ENCODE measurements around the gene PANK3. TPM values are rescaled to one million over a fixed set of nuclear protein-coding genes. Genes with fewer than 3 reads are reported as not detected.

Gene PANK3
- total RNA-seq, 2 donors from 2014 or later: 114 to 190 TPM

- Histone ChIP-seq H3K4me3 (no peak overlapping the region), H3K4me1 (no peaks in the 10 kb centered on the region), H3K36me3 (no peaks in the 10 kb centered on the region), H3K9me3 (no peaks in the 10 kb centered on the region), H3K27ac (no peak overlapping the region), H3K27me3 (no peaks in the 10 kb centered on the region), H3K9ac (ENCODE audit: low read depth in 2 of 2, low read length in 2 of 2) (no peak overlapping the region)
- TF ChIP-seq, protein P1, sequence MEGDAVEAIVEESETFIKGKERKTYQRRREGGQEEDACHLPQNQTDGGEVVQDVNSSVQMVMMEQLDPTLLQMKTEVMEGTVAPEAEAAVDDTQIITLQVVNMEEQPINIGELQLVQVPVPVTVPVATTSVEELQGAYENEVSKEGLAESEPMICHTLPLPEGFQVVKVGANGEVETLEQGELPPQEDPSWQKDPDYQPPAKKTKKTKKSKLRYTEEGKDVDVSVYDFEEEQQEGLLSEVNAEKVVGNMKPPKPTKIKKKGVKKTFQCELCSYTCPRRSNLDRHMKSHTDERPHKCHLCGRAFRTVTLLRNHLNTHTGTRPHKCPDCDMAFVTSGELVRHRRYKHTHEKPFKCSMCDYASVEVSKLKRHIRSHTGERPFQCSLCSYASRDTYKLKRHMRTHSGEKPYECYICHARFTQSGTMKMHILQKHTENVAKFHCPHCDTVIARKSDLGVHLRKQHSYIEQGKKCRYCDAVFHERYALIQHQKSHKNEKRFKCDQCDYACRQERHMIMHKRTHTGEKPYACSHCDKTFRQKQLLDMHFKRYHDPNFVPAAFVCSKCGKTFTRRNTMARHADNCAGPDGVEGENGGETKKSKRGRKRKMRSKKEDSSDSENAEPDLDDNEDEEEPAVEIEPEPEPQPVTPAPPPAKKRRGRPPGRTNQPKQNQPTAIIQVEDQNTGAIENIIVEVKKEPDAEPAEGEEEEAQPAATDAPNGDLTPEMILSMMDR (IDR thresholded peaks at IDR 0.05): no peak
- DNase-seq: no peak
- intact Hi-C loops (cut with DNase I): no loop called here
Measured at GRCh38 chr5:168608821-168609220, 29.7 kb upstream of the PANK3 start.

DNA sequence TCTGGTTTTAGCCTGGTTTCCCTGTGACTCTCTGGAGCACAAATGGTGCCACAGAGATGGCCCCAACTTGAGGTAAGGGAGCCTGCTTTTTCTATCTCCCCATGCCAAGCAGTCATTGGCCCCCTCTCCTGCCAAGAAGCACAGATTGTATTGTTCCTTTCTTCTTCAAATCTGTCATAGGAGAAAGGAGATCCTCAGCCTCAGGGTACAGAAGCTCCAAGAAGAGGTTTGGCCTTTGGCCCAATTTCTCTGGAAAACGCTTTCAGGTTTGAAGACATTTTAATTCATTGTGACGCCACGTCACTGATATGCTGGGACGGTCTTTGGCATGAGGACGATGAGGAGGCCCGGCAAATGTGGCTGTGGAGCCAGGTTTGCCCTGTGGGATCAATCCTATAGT, 29.2 kb upstream of the PANK3 start:
- Histone ChIP-seq H3K36me3 (no peaks in the 10 kb centered on the region), H3K27me3 (no peaks in the 10 kb centered on the region), H3K27ac (no peak overlapping the region), H3K9ac (ENCODE audit: low read depth in 2 of 2, low read length in 2 of 2) (no peak overlapping the region), H3K9me3 (no peaks in the 10 kb centered on the region), H3K4me1 (no peaks in the 10 kb centered on the region), H3K4me3 (no peak overlapping the region)
- intact Hi-C loops (cut with DNase I): no loop called here
- DNase-seq: no peak
- TF ChIP-seq, protein P1 (IDR thresholded peaks at IDR 0.05): no peak

DNA sequence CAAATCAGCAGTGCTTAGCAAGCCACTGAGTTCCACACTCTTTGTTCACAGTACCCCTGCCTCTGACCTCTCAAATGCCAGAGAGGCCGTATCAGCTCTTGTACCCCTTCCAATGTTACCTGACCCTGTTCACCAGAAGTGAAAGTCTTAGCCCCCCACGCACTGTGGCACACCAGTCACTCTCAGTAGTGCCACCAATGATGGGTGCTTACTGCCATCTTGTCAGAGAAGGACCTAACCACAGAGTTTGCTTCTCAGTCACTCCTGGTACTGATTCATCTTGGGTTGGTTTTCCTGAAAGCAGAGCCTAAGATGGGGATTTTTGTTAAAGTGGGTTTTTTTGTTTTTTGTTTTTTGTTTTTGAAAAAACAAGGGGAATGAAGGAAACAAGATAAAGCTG, 28.8 kb upstream of the PANK3 start:
- Histone ChIP-seq H3K36me3 (no peaks in the 10 kb centered on the region), H3K27me3 (no peaks in the 10 kb centered on the region), H3K9ac (ENCODE audit: low read depth in 2 of 2, low read length in 2 of 2) (no peak overlapping the region), H3K4me1 (no peaks in the 10 kb centered on the region), H3K4me3 (no peak overlapping the region), H3K9me3 (no peaks in the 10 kb centered on the region), H3K27ac (no peak overlapping the region)
- DNase-seq: no peak
- TF ChIP-seq, protein P1 (IDR thresholded peaks at IDR 0.05): no peak
- intact Hi-C loops (cut with DNase I): no loop called here

DNA sequence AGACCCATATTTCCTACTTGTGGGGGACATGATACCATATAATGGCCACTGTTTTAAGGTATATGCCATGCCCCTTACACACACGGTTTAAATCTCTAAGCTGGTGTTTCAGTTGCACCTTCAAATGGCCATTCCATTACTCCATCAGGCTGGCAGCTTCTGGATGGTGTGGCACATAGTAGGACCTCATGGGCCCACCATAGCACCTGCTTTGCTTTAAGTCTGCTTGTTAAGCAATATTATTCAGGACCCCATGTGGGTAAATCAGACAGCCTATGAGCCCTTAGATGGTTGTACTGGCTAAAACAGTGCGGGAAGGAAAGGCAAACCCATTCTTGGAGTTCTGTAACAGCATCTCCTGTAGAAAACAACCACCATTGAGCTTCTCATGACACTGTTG, 27.4 kb upstream of the PANK3 start:
- no peaks in the 10 kb centered on the region for H3K4me1 ChIP-seq
- no peak overlapping the region for H3K27ac ChIP-seq
- DNase-seq: no peak
- H3K27me3 ChIP-seq: no peaks in the 10 kb centered on the region
- no peak overlapping the region for H3K9ac ChIP-seq (ENCODE audit: low read depth in 2 of 2, low read length in 2 of 2)
- TF ChIP-seq, protein P1 (IDR thresholded peaks at IDR 0.05): no peak
- no peak overlapping the region for H3K4me3 ChIP-seq
- no peaks in the 10 kb centered on the region for H3K9me3 ChIP-seq
- intact Hi-C loops (cut with DNase I): no loop called here
- H3K36me3 ChIP-seq: no peaks in the 10 kb centered on the region

DNA sequence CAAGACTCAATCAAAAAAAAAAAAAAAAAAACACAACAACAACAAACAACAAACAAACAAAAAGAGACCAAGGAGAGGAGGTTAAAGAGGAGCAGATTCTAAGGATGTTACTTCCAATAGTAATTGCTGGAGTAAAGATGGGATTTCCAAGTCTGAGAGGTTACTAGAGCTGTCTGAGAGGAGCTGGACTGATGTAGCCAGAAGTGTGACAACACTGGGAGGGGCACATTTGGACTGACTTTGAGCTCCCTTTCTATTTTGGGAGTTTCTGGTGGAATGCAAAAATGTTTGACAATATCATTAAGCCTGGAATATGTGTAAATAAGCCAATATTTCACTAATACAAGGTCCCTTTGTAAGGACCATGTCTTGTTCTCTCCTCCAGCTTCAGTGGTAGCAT, 25.3 kb upstream of the PANK3 start:
- no peak for DNase-seq
- no peaks in the 10 kb centered on the region for H3K36me3 ChIP-seq
- intact Hi-C loops (cut with DNase I): no loop called here
- no peak overlapping the region for H3K4me3 ChIP-seq
- TF ChIP-seq, protein P1 (IDR thresholded peaks at IDR 0.05): no peak
- H3K9me3 ChIP-seq: no peaks in the 10 kb centered on the region
- no peaks in the 10 kb centered on the region for H3K27me3 ChIP-seq
- no peaks in the 10 kb centered on the region for H3K4me1 ChIP-seq
- no peak overlapping the region for H3K9ac ChIP-seq (ENCODE audit: low read depth in 2 of 2, low read length in 2 of 2)
- no peak overlapping the region for H3K27ac ChIP-seq

DNA sequence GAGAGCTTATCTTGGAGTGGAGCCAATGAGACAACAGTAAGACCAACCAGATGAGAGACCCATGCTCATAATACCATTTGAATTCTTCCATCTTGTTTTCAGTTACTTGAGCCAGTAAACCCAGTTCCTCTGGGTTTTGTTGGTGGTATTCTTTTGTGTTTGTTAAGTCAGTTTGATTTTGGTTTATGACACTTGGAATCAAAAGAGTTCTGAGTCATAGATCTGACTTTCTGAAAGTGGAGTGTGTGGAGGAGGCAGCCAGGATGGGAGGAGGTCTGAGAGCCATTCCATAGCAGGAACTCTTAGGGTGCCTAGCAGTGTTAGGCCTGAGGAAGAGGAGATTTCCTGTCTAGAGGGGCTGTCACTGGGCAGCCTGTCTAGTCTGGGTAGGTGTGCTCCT, 24.6 kb upstream of the PANK3 start:
- intact Hi-C loops (cut with DNase I): no loop called here
- no peaks in the 10 kb centered on the region for H3K36me3 ChIP-seq
- no peaks in the 10 kb centered on the region for H3K4me1 ChIP-seq
- H3K27me3 ChIP-seq: no peaks in the 10 kb centered on the region
- H3K9me3 ChIP-seq: no peaks in the 10 kb centered on the region
- H3K4me3 ChIP-seq: no peak overlapping the region
- peak; percentile 35 for DNase-seq
- TF ChIP-seq, protein P1 (IDR thresholded peaks at IDR 0.05): no peak
- no peak overlapping the region for H3K27ac ChIP-seq
- no peak overlapping the region for H3K9ac ChIP-seq (ENCODE audit: low read depth in 2 of 2, low read length in 2 of 2)

Data from colonic mucosa (tissue), 4 donors.